H1 (cell line): ENCODE results near the gene AP4M1. TPM values are rescaled to one million over a fixed set of nuclear protein-coding genes. Genes with fewer than 3 reads are reported as not detected.

Experiments used
- CTCF ChIA-PET: fragments of 300-600 bp; sonication (Branson Sonifier 250); formaldehyde crosslinking; loops from one replicate; lab custom pipeline; 2021; ENCODE audit not compliant: partially characterized antibody; lab: Charles Lee
- POLR2A ChIA-PET: fragments of 300-600 bp; sonication (Branson Sonifier 250); formaldehyde crosslinking; loops from one replicate; lab custom pipeline; 2021; ENCODE audit warnings: inconsistent platforms; ENCODE audit not compliant: partially characterized antibody; lab: Charles Lee
- DNase-seq, 2 experiments: peaks; one replicate each; pipeline versions ENCODE4 v3.0.0 to v3.0.0-alpha.2; 2010 to 2022; ENCODE audit warnings: low spot score in 2 of 2, low read depth in 1 of 2, mixed read lengths in 1 of 2
- FAIRE-seq: peaks from 2 replicates; lab custom pipeline; 2011; peaks lifted over from hg19 to GRCh38; lab: Jason Lieb, UNC
- H2AFZ ChIP-seq: 2 replicates; pipeline ENCODE4 v1.8.1; 2012; ENCODE audit warnings: low read length, inconsistent platforms
- H2AK5ac ChIP-seq: 2 replicates; pipeline ENCODE4 v1.6.1; 2013; ENCODE audit warnings: low read depth, low read length
- H2BK120ac ChIP-seq: replicated peaks from 2 replicates; pipeline ENCODE3; 2013; ENCODE audit warnings: low read depth, low read length, inconsistent platforms
- H2BK12ac ChIP-seq: 2 replicates; pipeline ENCODE4 v1.6.1; 2013; ENCODE audit warnings: low read depth, low read length
- H2BK15ac ChIP-seq: 2 replicates; pipeline ENCODE4 v1.6.1; 2013; ENCODE audit warnings: low read length
- H2BK20ac ChIP-seq: 2 replicates; pipeline ENCODE4 v1.6.1; 2013; ENCODE audit warnings: low read length
- H2BK5ac ChIP-seq: 2 replicates; pipeline ENCODE4 v1.6.1; 2013; ENCODE audit warnings: low read depth, low read length
- H3K14ac ChIP-seq: 2 replicates; pipeline ENCODE4 v1.6.1; 2013; ENCODE audit warnings: inconsistent platforms; ENCODE audit not compliant: insufficient read length
- H3K18ac ChIP-seq: 2 replicates; pipeline ENCODE4 v1.6.1; 2013; ENCODE audit warnings: low read length; ENCODE audit errors: extremely low read depth
- H3K23ac ChIP-seq: 2 replicates; pipeline ENCODE4 v1.6.1; 2013; ENCODE audit warnings: inconsistent platforms; ENCODE audit not compliant: insufficient read length
- H3K23me2 ChIP-seq: 2 replicates; pipeline ENCODE4 v1.6.1; 2013; ENCODE audit warnings: low read depth, low read length
- H3K27ac ChIP-seq: 2 replicates; pipeline ENCODE4 v1.6.1; 2011; ENCODE audit warnings: low read depth, low read length, inconsistent platforms
- H3K27me3 ChIP-seq, 4 experiments: replicated peaks in 1 of 4; 1 replicate in 1 of 4; 2 replicates in 3 of 4; pipeline versions ENCODE4 v1.6.1 to v1.8.1; 2011 to 2013; ENCODE audit warnings: low read length in 3 of 4, mild to moderate bottlenecking in 3 of 4, inconsistent platforms in 2 of 4, mixed read lengths in 2 of 4, moderate library complexity in 1 of 4; ENCODE audit not compliant: control insufficient read depth in 3 of 4, insufficient read depth in 3 of 4; ENCODE audit errors: extremely low read depth in 1 of 4
- H3K36me3 ChIP-seq, 4 experiments: 2 replicates each; pipeline versions ENCODE4 v1.6.1 to v1.8.1; 2011 to 2013; ENCODE audit warnings: mild to moderate bottlenecking in 4 of 4, low read length in 3 of 4, moderate library complexity in 2 of 4, control low read depth in 1 of 4, inconsistent platforms in 1 of 4; ENCODE audit not compliant: insufficient read depth in 4 of 4, control insufficient read depth in 2 of 4
- H3K4ac ChIP-seq: replicated peaks from 2 replicates; pipeline ENCODE3; 2013; ENCODE audit warnings: low read length, low read depth, mixed read lengths, inconsistent platforms; ENCODE audit not compliant: insufficient read length
- H3K4me1 ChIP-seq, 4 experiments: replicated peaks in 1 of 4; 1 replicate in 1 of 4; 2 replicates in 3 of 4; pipeline versions ENCODE4 v1.6.1 to v1.8.1; 2011 to 2013; ENCODE audit warnings: low read length in 3 of 4, inconsistent platforms in 2 of 4, mixed read lengths in 1 of 4; ENCODE audit not compliant: insufficient read depth in 4 of 4, control insufficient read depth in 3 of 4
- H3K4me2 ChIP-seq, 2 experiments: 2 replicates each; pipeline versions ENCODE4 v1.6.1 to v1.8.1; 2011 to 2013; ENCODE audit warnings: low read depth in 2 of 2, low read length in 2 of 2, control low read depth in 1 of 2, inconsistent platforms in 1 of 2, mild to moderate bottlenecking in 1 of 2; ENCODE audit not compliant: insufficient read depth in 1 of 2
- H3K4me3 ChIP-seq, 4 experiments: fragments of 200-600, 300-600 bp in 1 of 4; sonication (generic), shearing (Covaris generic), sonication (Bioruptor Twin) in 1 of 4; 2 replicates each; pipeline versions ENCODE4 v1.5.1 to v1.8.1; 2011 to 2016; ENCODE audit warnings: low read length in 4 of 4, low read depth in 3 of 4, control low read depth in 2 of 4, inconsistent platforms in 2 of 4, mild to moderate bottlenecking in 2 of 4, mixed read lengths in 1 of 4, moderate library complexity in 1 of 4; ENCODE audit not compliant: insufficient read depth in 2 of 4; ENCODE audit errors: extremely low read depth in 1 of 4
- H3K56ac ChIP-seq: replicated peaks from 2 replicates; pipeline ENCODE3; 2013; ENCODE audit warnings: low read depth, mild to moderate bottlenecking, mixed read lengths, low read length, inconsistent platforms; ENCODE audit not compliant: insufficient read length
- H3K79me1 ChIP-seq: 2 replicates; pipeline ENCODE4 v1.6.1; 2013; ENCODE audit warnings: low read depth, low read length, control low read depth
- H3K79me2 ChIP-seq, 2 experiments: 2 replicates each; pipeline versions ENCODE4 v1.6.1 to v1.8.1; 2012 to 2013; ENCODE audit warnings: low read length in 2 of 2, mild to moderate bottlenecking in 2 of 2, inconsistent platforms in 1 of 2; ENCODE audit not compliant: insufficient read depth in 2 of 2, control insufficient read depth in 1 of 2
- H3K9ac ChIP-seq, 4 experiments: replicated peaks in 1 of 4; 1 replicate in 1 of 4; 2 replicates in 3 of 4; pipeline versions ENCODE4 v1.6.1 to v1.8.1; 2011 to 2013; ENCODE audit warnings: low read depth in 3 of 4, low read length in 3 of 4, control low read depth in 2 of 4, mild to moderate bottlenecking in 2 of 4, moderate library complexity in 2 of 4, inconsistent platforms in 1 of 4; ENCODE audit errors: extremely low read depth in 1 of 4
- H3K9me3 ChIP-seq, 2 experiments: 2 replicates each; pipeline versions ENCODE4 v1.6.1 to v1.8.1; 2012 to 2013; ENCODE audit warnings: mild to moderate bottlenecking in 2 of 2, moderate library complexity in 2 of 2, control low read depth in 1 of 2, inconsistent platforms in 1 of 2, low read depth in 1 of 2, low read length in 1 of 2, mixed read lengths in 1 of 2; ENCODE audit not compliant: insufficient read depth in 2 of 2
- H4K20me1 ChIP-seq, 2 experiments: replicated peaks in 1 of 2; 2 replicates each; pipeline versions ENCODE3 to v1.8.1; 2011 to 2013; ENCODE audit warnings: inconsistent platforms in 2 of 2, low read length in 2 of 2, mild to moderate bottlenecking in 1 of 2; ENCODE audit not compliant: insufficient read depth in 2 of 2, control insufficient read depth in 1 of 2
- H4K5ac ChIP-seq: 2 replicates; pipeline ENCODE4 v1.6.1; 2013; ENCODE audit warnings: low read length, low read depth, mixed read lengths, inconsistent platforms; ENCODE audit not compliant: insufficient read length
- H4K8ac ChIP-seq: 2 replicates; pipeline ENCODE4 v1.8.0; 2013; ENCODE audit warnings: mild to moderate bottlenecking, moderate library complexity, low read length, inconsistent platforms; ENCODE audit not compliant: insufficient read depth; ENCODE audit errors: extremely low read depth
- H4K91ac ChIP-seq: replicated peaks from 2 replicates; pipeline ENCODE3; 2013; ENCODE audit warnings: low read length, mixed read lengths, inconsistent platforms; ENCODE audit not compliant: insufficient read length
- ASH2L ChIP-seq: fragments of 200-600, 300-600 bp; sonication (generic); IDR thresholded peaks from one replicate; pipeline ENCODE4 v1.7.1; 2017; ENCODE audit warnings: low read length
- CHD2 ChIP-seq: IDR thresholded peaks from 2 replicates; pipeline ENCODE4 v1.6.1; 2012; ENCODE audit warnings: low read length, improper control_type of control experiment
- EZH2 ChIP-seq: fragments of 200-600 bp; sonication (generic); IDR thresholded peaks from 2 replicates; pipeline ENCODE4 v1.7.1; 2012; ENCODE audit warnings: low read depth, mild to moderate bottlenecking, moderate library complexity, low read length, inconsistent platforms; ENCODE audit not compliant: severe bottlenecking
- KDM4A ChIP-seq: IDR thresholded peaks from one replicate; pipeline ENCODE4 v1.7.1; 2012; ENCODE audit warnings: low read depth, mild to moderate bottlenecking, moderate library complexity, low read length, inconsistent platforms; ENCODE audit not compliant: severe bottlenecking
- MAFK ChIP-seq: IDR thresholded peaks from 2 replicates; pipeline ENCODE4 v1.6.1; 2012; ENCODE audit warnings: low read depth, mild to moderate bottlenecking, improper control_type of control experiment, low read length
- PHF8 ChIP-seq: fragments of 200-600 bp; sonication (generic); conservative IDR thresholded peaks from 2 replicates; pipeline ENCODE4 v1.7.1; 2012; ENCODE audit warnings: low read depth, mild to moderate bottlenecking, inconsistent platforms, low read length, moderate library complexity
- POLR2A ChIP-seq, 2 experiments: IDR thresholded peaks; 1 replicate in 1 of 2; 2 replicates in 1 of 2; pipeline ENCODE4 v1.6.1; 2011; ENCODE audit warnings: low read depth in 2 of 2, low read length in 2 of 2, mild to moderate bottlenecking in 2 of 2; ENCODE audit errors: control extremely low read depth in 1 of 2
- RBBP5 ChIP-seq: IDR thresholded peaks from 2 replicates; pipeline ENCODE4 v1.7.1; 2012; ENCODE audit warnings: low read depth, mild to moderate bottlenecking, inconsistent platforms, low read length, moderate library complexity, borderline replicate concordance
- SIX5 ChIP-seq: IDR thresholded peaks from 2 replicates; pipeline ENCODE4 v1.6.1; 2011; ENCODE audit warnings: mild to moderate bottlenecking, low read depth, low read length
- SP4 ChIP-seq: IDR thresholded peaks from 2 replicates; pipeline ENCODE4 v1.6.1; 2012; ENCODE audit warnings: low read length, inconsistent platforms
- SRF ChIP-seq: IDR thresholded peaks from 2 replicates; pipeline ENCODE4 v1.6.1; 2011; ENCODE audit warnings: mild to moderate bottlenecking, low read depth, low read length, moderate library complexity
- WGBS, 2 experiments: shearing (Covaris generic) in 1 of 2; methylation state at CpG; one replicate each; pipeline versions ENCODE4 v1.1.6 to v1.1.7; 2013 to 2015; ENCODE audit warnings: low lambda C conversion rate in 2 of 2, mixed read lengths in 2 of 2, inconsistent platforms in 1 of 2, low coverage in 1 of 2, missing lambda C conversion rate in 1 of 2; ENCODE audit not compliant: insufficient replicate concordance in 2 of 2, insufficient coverage in 1 of 2, insufficient read length in 1 of 2; ENCODE audit errors: extremely low coverage in 1 of 2, missing lambda C conversion rate in 1 of 2; 5-methylcytosine and 5-hydroxymethylcytosine counted together
- polyA plus RNA-seq, 7 experiments: library from polyadenylated mRNA; depleted of rRNA in 3 of 7; stranded (reverse) in 5 of 7; unstranded in 2 of 7; fragments of >200 nt in 5 of 7; fragments of 200-250 nt in 2 of 7; gene quantifications; 1 replicate in 5 of 7; 2 replicates in 1 of 7; 4 replicates in 1 of 7; pipeline versions ENCODE4 v1.2.1 to v1.2.3, GENCODE V29; 2011 to 2013; ENCODE audit warnings: missing spikeins in 2 of 7, mixed read lengths in 2 of 7
- total RNA-seq: library from RNA; stranded (reverse); fragmentation: NEBNext Ultra II Directional; extraction: Animal tissue kit (Norgen Biotek cat#: 25700); gene quantifications from 2 replicates; pipeline ENCODE4 v1.2.1, GENCODE V29; 2021
- TF ChIP-seq, protein P1 (sequence below): IDR thresholded peaks from 2 replicates; pipeline ENCODE4 v1.6.1; 2012; ENCODE audit warnings: inconsistent platforms

AP4M1 gene
- total and polyA plus RNA-seq, 2 of the 8 experiments (the other 6 are each of a cell fraction or from before 2014, with no cell fraction given) = 15.2 to 16.6 TPM

DNA sequence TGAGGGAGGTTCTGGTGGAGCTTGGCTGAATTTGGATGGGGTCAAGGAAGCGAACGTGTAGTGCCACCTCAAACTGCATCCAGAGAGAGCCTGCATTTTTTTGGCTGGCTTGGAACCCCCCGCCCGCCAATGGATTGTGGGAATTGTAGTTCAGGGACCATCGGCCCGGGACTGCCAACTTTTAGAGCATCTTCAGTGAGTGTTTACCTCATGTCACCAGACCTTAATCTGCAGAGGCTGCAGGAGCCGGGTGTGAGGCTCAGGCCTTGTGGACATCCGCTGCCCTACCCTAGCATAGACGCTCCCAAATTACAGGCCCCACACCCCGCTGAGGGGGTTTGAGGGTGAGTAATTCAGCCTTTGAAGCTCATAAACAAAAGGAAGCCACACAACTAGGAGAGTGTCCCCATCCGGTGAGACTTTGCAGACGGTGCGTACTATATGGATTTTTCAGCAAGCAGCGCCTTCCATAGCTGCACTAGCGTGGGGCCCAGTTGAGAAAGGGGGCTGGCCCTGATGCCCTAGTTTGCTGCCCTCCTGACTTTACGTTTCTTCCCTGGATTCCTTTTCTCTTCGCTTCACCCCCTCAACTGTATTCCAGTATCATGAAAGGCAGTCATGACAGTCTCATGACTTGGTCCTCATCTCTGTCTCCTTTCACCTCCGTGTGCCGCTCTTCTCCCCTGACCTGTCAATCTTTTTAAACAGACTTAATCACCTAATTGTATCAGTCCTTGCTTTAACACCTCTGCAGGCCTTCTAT lies 18.7 kb downstream of the AP4M1 start:
- H3K9me3 ChIP-seq = no peaks in the 10 kb centered on the region
- no peaks in the 10 kb centered on the region for H3K36me3 ChIP-seq
- H2AK5ac ChIP-seq = no peak overlapping the region
- peak overlapping the region; percentile 46 for H2BK5ac ChIP-seq
- FAIRE-seq (no peak), DNase-seq (peak in 1 of 2 experiments; percentile 84)
- H3K79me1 ChIP-seq = 0 out of 2 replicates have a peak, but pooled peaks cover 4% of the 10 kb centered on the region
- peaks cover 0 to 1% of the 10 kb centered on the region in 2 experiments for H4K20me1 ChIP-seq
- H3K18ac ChIP-seq = peak overlapping the region; percentile 71
- H2BK15ac ChIP-seq = peak overlapping the region; percentile 31; the same call in 1 of the 2 replicates
- no peak overlapping the region for H2BK20ac ChIP-seq
- no peak overlapping the region for H4K91ac ChIP-seq
- peak overlapping the region; percentile 74 to 92 for H3K4me2 ChIP-seq
- H3K14ac ChIP-seq = no peak overlapping the region
- peak overlapping the region; percentile 79; the same call in 1 of the 2 replicates for H2AFZ ChIP-seq
- ChIA-PET CTCF (interaction anchor here (1.0 to 1.6 kb wide), 3 partner anchors 11 to 36 kb away, joined by 3 to 10 read pairs (median 5); no protein-coding TSS in a partner anchor), POLR2A (interaction anchor here (0.5 to 19.1 kb wide), 10 partner anchors 8 to 154 kb away, joined by 3 to 414 read pairs (median 6); partner anchors contain the start of genes AP4M1, COPS6, GAL3ST4 and MCM7)
- H3K9ac ChIP-seq = peak overlapping the region in 3 of 4 experiments; percentile 84 to 87 (median 87); a peak in 6 of 7 replicates
- no peak overlapping the region for H3K56ac ChIP-seq
- H3K27me3 ChIP-seq = no peaks in the 10 kb centered on the region
- no peak overlapping the region for H4K8ac ChIP-seq
- no peak overlapping the region for H3K4ac ChIP-seq
- 24% methylated on average over 19 of the region's 19 CpGs; no CpG with 5 or more reads in 1 of the 2 experiments for WGBS, 2 experiments
- H3K4me3 ChIP-seq = peak overlapping the region; percentile 75 to 98 (median 94)
- H3K23me2 ChIP-seq = peaks cover 8% of the 10 kb centered on the region
- H2BK120ac ChIP-seq = no peak overlapping the region
- no peak overlapping the region for H2BK12ac ChIP-seq
- no peak overlapping the region for H4K5ac ChIP-seq
- peaks cover 0 to 6% of the 10 kb centered on the region in 2 experiments; a peak in 1 of 4 replicates for H3K79me2 ChIP-seq
- peaks cover 0 to 5% (median 1%) of the 10 kb centered on the region in 4 experiments; a peak in 4 of 7 replicates for H3K4me1 ChIP-seq
- H3K27ac ChIP-seq = 0 out of 2 replicates have a peak overlapping the region, but pooled peaks have one; percentile 88
- H3K23ac ChIP-seq = no peak overlapping the region
- TF ChIP-seq, protein P1, sequence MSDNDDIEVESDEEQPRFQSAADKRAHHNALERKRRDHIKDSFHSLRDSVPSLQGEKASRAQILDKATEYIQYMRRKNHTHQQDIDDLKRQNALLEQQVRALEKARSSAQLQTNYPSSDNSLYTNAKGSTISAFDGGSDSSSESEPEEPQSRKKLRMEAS = no peak
- peak; percentile 63 for TF ChIP-seq SIX5
- 0 out of 2 replicates have a peak, but pooled peaks have one; percentile 1 for TF ChIP-seq CHD2
- TF ChIP-seq RBBP5 = no peak
- no peak for TF ChIP-seq SP4
- no peak for TF ChIP-seq SRF
- no peak for TF ChIP-seq POLR2A (IDR thresholded peaks at IDR 0.05; ENCODE audit: control extremely low read depth in 1 of 2, low read depth in 2 of 2, low read length in 2 of 2)
- no peak for TF ChIP-seq KDM4A
- TF ChIP-seq PHF8 = 0 out of 2 replicates have a peak, but pooled peaks have one; percentile 6
- no peak for TF ChIP-seq MAFK
- TF ChIP-seq ASH2L = no peak
- no peak for TF ChIP-seq EZH2
